C4-2B (cell line): ENCODE results near the gene WNT3.

Experiments
- ZFX ChIP-seq: fragments of 450-650 bp; IDR thresholded peaks from 2 replicates; pipeline ENCODE4 v1.6.1; 2017
- TF ChIP-seq, protein P1 (sequence below): fragments of 450-650 bp; conservative IDR thresholded peaks from 2 replicates; pipeline ENCODE4 v1.5.1; 2017; ENCODE audit warnings: mild to moderate bottlenecking

DNA sequence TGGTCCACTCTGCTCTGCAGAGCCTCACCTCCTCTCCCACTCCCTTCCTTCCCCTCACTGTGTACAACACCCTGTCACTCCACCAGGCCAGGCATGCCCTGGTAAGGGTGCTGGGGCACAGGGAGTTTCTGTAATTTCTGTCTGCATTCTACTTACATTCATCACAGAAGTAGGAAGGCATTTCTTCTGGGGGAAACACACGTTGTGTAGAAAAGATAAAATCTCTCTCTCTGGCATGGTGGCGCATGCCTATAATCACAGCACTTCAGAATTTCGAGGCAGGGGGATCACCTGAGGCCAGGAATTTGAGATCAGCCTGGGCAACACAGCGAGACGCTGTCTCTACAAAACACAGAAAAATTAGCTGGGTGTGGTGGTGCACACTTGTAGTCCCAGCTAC is 27.0 kb downstream of the WNT3 start:
- TF ChIP-seq, protein P1, sequence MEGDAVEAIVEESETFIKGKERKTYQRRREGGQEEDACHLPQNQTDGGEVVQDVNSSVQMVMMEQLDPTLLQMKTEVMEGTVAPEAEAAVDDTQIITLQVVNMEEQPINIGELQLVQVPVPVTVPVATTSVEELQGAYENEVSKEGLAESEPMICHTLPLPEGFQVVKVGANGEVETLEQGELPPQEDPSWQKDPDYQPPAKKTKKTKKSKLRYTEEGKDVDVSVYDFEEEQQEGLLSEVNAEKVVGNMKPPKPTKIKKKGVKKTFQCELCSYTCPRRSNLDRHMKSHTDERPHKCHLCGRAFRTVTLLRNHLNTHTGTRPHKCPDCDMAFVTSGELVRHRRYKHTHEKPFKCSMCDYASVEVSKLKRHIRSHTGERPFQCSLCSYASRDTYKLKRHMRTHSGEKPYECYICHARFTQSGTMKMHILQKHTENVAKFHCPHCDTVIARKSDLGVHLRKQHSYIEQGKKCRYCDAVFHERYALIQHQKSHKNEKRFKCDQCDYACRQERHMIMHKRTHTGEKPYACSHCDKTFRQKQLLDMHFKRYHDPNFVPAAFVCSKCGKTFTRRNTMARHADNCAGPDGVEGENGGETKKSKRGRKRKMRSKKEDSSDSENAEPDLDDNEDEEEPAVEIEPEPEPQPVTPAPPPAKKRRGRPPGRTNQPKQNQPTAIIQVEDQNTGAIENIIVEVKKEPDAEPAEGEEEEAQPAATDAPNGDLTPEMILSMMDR, result no peak
- no peak for TF ChIP-seq ZFX
